Endothelial cell of umbilical vein (primary cell): ENCODE results near the gene SPTB. TPM values are rescaled to one million over a fixed set of nuclear protein-coding genes. Genes with fewer than 3 reads are reported as not detected.

Experiments
- BruUV-seq: library from RNA; stranded (reverse); fragments of 400-500 nt; replicated peaks from 2 replicates; lab custom pipeline; 2021; lab: Mats Ljungman, UMichigan
- CTCF ChIA-PET: fragments of 300-600, 350-600 bp; sonication (Branson Sonifier 250); formaldehyde crosslinking; loops from one replicate; lab custom pipeline; 2021; ENCODE audit warnings: antibody characterized with exemption, inconsistent platforms; lab: Charles Lee
- POLR2A ChIA-PET: fragments of 300-600, 350-600 bp; sonication (Branson Sonifier 250); formaldehyde crosslinking; loops from one replicate; lab custom pipeline; 2021; ENCODE audit warnings: antibody characterized with exemption, inconsistent platforms; lab: Charles Lee
- DNase-seq: peaks from one replicate; pipeline ENCODE4 v3.0.0-alpha.2; 2011; ENCODE audit warnings: low read depth, low spot score
- FAIRE-seq: peaks from 2 replicates; lab custom pipeline; 2011; peaks lifted over from hg19 to GRCh38; lab: Jason Lieb, UNC
- H2AFZ ChIP-seq: 2 replicates; pipeline ENCODE4 v1.6.0; 2012; ENCODE audit warnings: low read depth, low read length, control low read depth, inconsistent platforms
- H3K27ac ChIP-seq: 2 replicates; pipeline ENCODE4 v1.5.1; 2011; ENCODE audit warnings: low read depth, mild to moderate bottlenecking, control low read depth, low read length, moderate library complexity; ENCODE audit not compliant: insufficient read depth
- H3K27me3 ChIP-seq, 2 experiments: 2 replicates each; pipeline versions ENCODE4 v1.6.0 to v1.6.1; 2011; ENCODE audit warnings: low read length in 2 of 2, mixed read lengths in 1 of 2; ENCODE audit not compliant: control insufficient read depth in 2 of 2, insufficient read depth in 2 of 2
- H3K36me3 ChIP-seq, 2 experiments: 2 replicates in 1 of 2; 3 replicates in 1 of 2; pipeline ENCODE4 v1.5.1; 2011; ENCODE audit warnings: low read length in 2 of 2, mild to moderate bottlenecking in 1 of 2, moderate library complexity in 1 of 2; ENCODE audit not compliant: control insufficient read depth in 2 of 2, insufficient read depth in 2 of 2; ENCODE audit errors: extremely low read depth in 1 of 2
- H3K4me1 ChIP-seq: 3 replicates; pipeline ENCODE4 v1.5.1; 2011; ENCODE audit warnings: mild to moderate bottlenecking, low read length; ENCODE audit not compliant: control insufficient read depth, insufficient read depth; ENCODE audit errors: extremely low read depth
- H3K4me2 ChIP-seq: 2 replicates; pipeline ENCODE4 v1.6.1; 2011; ENCODE audit warnings: low read length, control low read depth, mixed read lengths; ENCODE audit not compliant: insufficient read depth
- H3K4me3 ChIP-seq, 3 experiments: fragments of 200-600 bp in 1 of 3; sonication (generic), shearing (Covaris generic) in 1 of 3; replicated peaks in 1 of 3; 2 replicates each; pipeline ENCODE4 v1.5.1; 2011 to 2016; ENCODE audit warnings: control low read depth in 3 of 3, low read length in 3 of 3, mild to moderate bottlenecking in 2 of 3, inconsistent platforms in 1 of 3, low read depth in 1 of 3, moderate library complexity in 1 of 3; ENCODE audit not compliant: insufficient read depth in 1 of 3
- H3K79me2 ChIP-seq: 2 replicates; pipeline ENCODE4 v1.6.0; 2012; ENCODE audit warnings: low read length, inconsistent platforms; ENCODE audit not compliant: control insufficient read depth, insufficient read depth
- H3K9ac ChIP-seq: replicated peaks from 2 replicates; pipeline ENCODE3; 2011; ENCODE audit warnings: low read length, control low read depth; ENCODE audit not compliant: insufficient read depth; ENCODE audit errors: extremely low read depth
- H3K9me1 ChIP-seq: replicated peaks from 3 replicates; pipeline ENCODE4 v1.6.0; 2011; ENCODE audit warnings: mild to moderate bottlenecking, low read length; ENCODE audit not compliant: control insufficient read depth, insufficient read depth; ENCODE audit errors: extremely low read depth
- H3K9me3 ChIP-seq: replicated peaks from 2 replicates; pipeline ENCODE4 v1.5.1; 2012; ENCODE audit warnings: low read length, inconsistent platforms; ENCODE audit not compliant: control insufficient read depth, insufficient read depth
- H4K20me1 ChIP-seq: replicated peaks from 2 replicates; pipeline ENCODE3; 2011; ENCODE audit warnings: mild to moderate bottlenecking, low read length; ENCODE audit not compliant: control insufficient read depth, insufficient read depth; ENCODE audit errors: extremely low read depth
- CTCF ChIP-seq, 2 donors: IDR thresholded peaks; 1 replicate in 1 of 2; 2 replicates in 1 of 2; pipeline ENCODE4 v1.5.1; 2011; ENCODE audit warnings: low read length in 2 of 2, mild to moderate bottlenecking in 2 of 2, moderate library complexity in 2 of 2, control low read depth in 1 of 2, inconsistent platforms in 1 of 2, low read depth in 1 of 2; ENCODE audit not compliant: insufficient read depth in 1 of 2; ENCODE audit errors: extremely low read depth in 1 of 2
- EZH2 ChIP-seq: IDR thresholded peaks from 2 replicates; pipeline ENCODE4 v1.6.1; 2012; ENCODE audit warnings: borderline replicate concordance, low read depth, mild to moderate bottlenecking, moderate library complexity, low read length, inconsistent platforms; ENCODE audit not compliant: severe bottlenecking
- FOS ChIP-seq: IDR thresholded peaks from 2 replicates; pipeline ENCODE4 v1.6.1; 2011; ENCODE audit warnings: mild to moderate bottlenecking, low read length, moderate library complexity, borderline replicate concordance; ENCODE audit not compliant: insufficient read depth
- GATA2 ChIP-seq: IDR thresholded peaks from 2 replicates; pipeline ENCODE4 v1.7.0; 2011; ENCODE audit warnings: low read depth, mild to moderate bottlenecking, moderate library complexity, mixed read lengths, low read length; ENCODE audit not compliant: insufficient read length, insufficient read depth
- JUN ChIP-seq: IDR thresholded peaks from 2 replicates; pipeline ENCODE4 v1.6.1; 2011; ENCODE audit warnings: borderline replicate concordance, low read depth; ENCODE audit not compliant: insufficient read length, insufficient read depth
- MAX ChIP-seq: IDR thresholded peaks from 2 replicates; pipeline ENCODE4 v1.6.1; 2011; ENCODE audit not compliant: insufficient read depth, insufficient read length
- MYC ChIP-seq: IDR thresholded peaks from one replicate; pipeline ENCODE4 v1.6.1; 2011; ENCODE audit warnings: mild to moderate bottlenecking, low read depth, low read length
- POLR2A ChIP-seq: IDR thresholded peaks from 2 replicates; pipeline ENCODE4 v1.6.1; 2012; ENCODE audit warnings: low read depth, mild to moderate bottlenecking, control low read depth, low read length
- POLR2AphosphoS5 ChIP-seq: IDR thresholded peaks from 2 replicates; pipeline ENCODE4 v1.6.1; 2012; ENCODE audit warnings: low read depth, mild to moderate bottlenecking, control low read depth, low read length, moderate library complexity; ENCODE audit not compliant: insufficient read depth
- dilution Hi-C: fragments of 300-500 bp; cut with MboI; formaldehyde crosslinking; loops from one replicate; pipeline ENCODE4 v1.15.0; 2019; ENCODE audit warnings: low sequenced_read_pairs; ENCODE audit not compliant: extremely low pct_ligation_motif_present
- intact Hi-C: fragments of 100-400 bp; cut with micrococcal nuclease; formaldehyde crosslinking; loops from one replicate; pipeline ENCODE4 v1.10.0; 2022
- polyA plus RNA-seq, 4 experiments: library from polyadenylated mRNA; depleted of rRNA in 3 of 4; stranded (reverse) in 3 of 4; unstranded in 1 of 4; fragments of >200 nt; gene quantifications; 2 replicates each; pipeline versions ENCODE4 v1.2.1 to v1.2.3, GENCODE V29; 2011 to 2012; ENCODE audit warnings: missing spikeins in 1 of 4
- total RNA-seq: library from RNA; stranded (reverse); gene quantifications from 2 replicates; pipeline ENCODE4 v1.2.3, GENCODE V29; 2021

SPTB gene
- total and polyA plus RNA-seq, 2 donors (not counting 3 experiments of a cell fraction or from before 2014, with no cell fraction given), result 0.03 to 0.07 TPM

- H3K9me1 ChIP-seq, result no peaks in the 10 kb centered on the region
- H4K20me1 ChIP-seq, result peaks cover 3% of the 10 kb centered on the region
- dilution Hi-C loops, result no loop called here
- DNase-seq (no peak), FAIRE-seq (no peak)
- POLR2A ChIA-PET, result no interaction called here
- BruUV-seq, result no TSS peak
- no peak for TF ChIP-seq MYC
- no peak for TF ChIP-seq FOS
- TF ChIP-seq MAX, result no peak
- no peak for TF ChIP-seq POLR2A
- no peak for TF ChIP-seq CTCF (IDR thresholded peaks at IDR 0.05; ENCODE audit: extremely low read depth in 1 of 2, insufficient read depth in 1 of 2, low read depth in 1 of 2, low read length in 2 of 2)
- no peak for TF ChIP-seq POLR2AphosphoS5
- TF ChIP-seq JUN, result no peak
- TF ChIP-seq GATA2, result no peak
- TF ChIP-seq EZH2, result no peak
- no peak overlapping the region for H2AFZ ChIP-seq
- no peak overlapping the region for H3K9ac ChIP-seq
- peaks cover 0 to 6% of the 10 kb centered on the region in 2 experiments for H3K36me3 ChIP-seq
- no peak overlapping the region for H3K4me3 ChIP-seq
- CTCF ChIA-PET, result interaction anchor here (1.8 to 2.1 kb wide), 2 partner anchors 8 to 12 kb away, joined by 11 to 13 read pairs; partner anchors contain the start of gene CHURC1
- intact Hi-C loops, result no loop called here
- no peak overlapping the region for H3K27ac ChIP-seq
- peaks cover 10% of the 10 kb centered on the region for H3K79me2 ChIP-seq
- no peak overlapping the region for H3K4me2 ChIP-seq
- H3K9me3 ChIP-seq, result no peaks in the 10 kb centered on the region
- H3K27me3 ChIP-seq, result no peaks in the 10 kb centered on the region
- H3K4me1 ChIP-seq, result no peaks in the 10 kb centered on the region
Measured at GRCh38 chr14:64923015-64923414, 43.3 kb upstream of the SPTB start.
